SHP77 (cell line): ENCODE results near the gene DPYSL4.

ENCODE experiments used
- DNase-seq, 2 experiments: peaks; one replicate each; lab custom pipeline; 2025; lab: John Stamatoyannopoulos, UW

DPYSL4 gene

GRCh38 chr10:132195366-132196075 is 8.8 kb downstream of the DPYSL4 start:
- DNase-seq: no peak

- DNase-seq: no peak
Measured at GRCh38 chr10:132196178-132197113, 9.7 kb downstream of the DPYSL4 start.

GRCh38 chr10:132197271-132198067 is 10.7 kb downstream of the DPYSL4 start:
- DNase-seq: no peak

- no peak for DNase-seq
Measured at GRCh38 chr10:132198068-132198370, 11.3 kb downstream of the DPYSL4 start.

GRCh38 chr10:132198381-132199181 is 11.8 kb downstream of the DPYSL4 start:
- DNase-seq: no peak

- DNase-seq: no peak
Measured at GRCh38 chr10:132199268-132199853, 12.6 kb downstream of the DPYSL4 start.

- no peak for DNase-seq
Measured at GRCh38 chr10:132199854-132200311, 13.1 kb downstream of the DPYSL4 start.

GRCh38 chr10:132200344-132201110 is 13.8 kb downstream of the DPYSL4 start:
- no peak for DNase-seq

GRCh38 chr10:132201111-132201969 is 14.6 kb downstream of the DPYSL4 start:
- no peak for DNase-seq

GRCh38 chr10:132202070-132202970 is 15.6 kb downstream of the DPYSL4 start:
- DNase-seq: no peak

GRCh38 chr10:132203256-132204077 is 16.7 kb downstream of the DPYSL4 start:
- no peak for DNase-seq

- DNase-seq: no peak
Measured at GRCh38 chr10:132204078-132204780, 17.5 kb downstream of the DPYSL4 start.

GRCh38 chr10:132204781-132205473 is 18.2 kb downstream of the DPYSL4 start:
- DNase-seq: no peak

- no peak for DNase-seq
Measured at GRCh38 chr10:132205650-132206376, 19.1 kb downstream of the DPYSL4 start.

GRCh38 chr10:132206377-132206745 is 19.6 kb downstream of the DPYSL4 start:
- no peak for DNase-seq
